ENCODE data around the gene NACC2.

- TF ChIP-seq CTCF (IDR thresholded peaks at IDR 0.05) (no peak), POLR2AphosphoS5 (IDR thresholded peaks at IDR 0.05; ENCODE audit: low read depth, low read length) (no peak)
These were observed 1.5 kb upstream of the NACC2 start for GRCh38 chr9:136096505-136097001.
